ENCODE results near the gene ZBTB7C.

DNA sequence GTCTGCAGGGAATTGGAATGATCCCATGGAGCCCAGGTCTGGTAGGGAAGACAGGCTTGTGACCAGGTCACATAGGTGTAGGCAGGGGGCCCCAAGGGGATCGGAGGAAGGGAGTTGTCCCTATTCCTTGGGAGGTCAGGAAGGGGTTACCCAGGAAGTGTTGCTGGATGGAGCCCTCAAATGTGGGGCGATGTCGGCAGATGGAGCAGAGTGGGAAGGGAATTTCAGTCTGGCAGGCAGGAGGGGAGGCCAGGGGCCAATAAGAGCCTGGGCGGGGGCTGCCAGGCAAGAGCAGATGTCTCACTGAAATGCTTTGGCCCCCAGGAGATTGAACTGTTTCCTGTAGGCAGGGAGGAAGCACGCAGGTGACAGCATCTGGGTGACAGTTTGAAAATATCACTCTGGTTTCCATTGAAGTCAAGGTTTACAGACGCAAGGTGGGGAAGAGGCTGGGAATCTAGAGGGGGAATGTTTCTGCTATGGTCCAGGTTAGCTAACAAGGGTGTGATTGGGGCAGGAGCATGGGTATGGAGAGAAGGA is 397.2 kb downstream of the ZBTB7C start:
- TF ChIP-seq CTCF (conservative IDR thresholded peaks at IDR 0.05; ENCODE audit: low read length) (no peak), EZH2phosphoT487 (IDR thresholded peaks at IDR 0.05; ENCODE audit: borderline replicate concordance) (no peak)

Measured in Loucy (cell line).